HT-29 (cell line): ENCODE measurements around the gene HK3. TPM values are rescaled to one million over a fixed set of nuclear protein-coding genes. Genes with fewer than 3 reads are reported as not detected.

Experiments
- total RNA-seq: library from RNA; depleted of rRNA; stranded (reverse); fragments of >200 nt; shearing (Covaris generic); gene quantifications from 2 replicates; pipeline ENCODE4 v1.2.3, GENCODE V29; 2014; rRNA removed

HK3 gene
- total RNA-seq, 1 experiment from 2014 or later, result not detected

Other genes with a start within 250 kb of the HK3 start
- gene UNC5A, start 88.8 kb downstream of the HK3 start, total RNA-seq, result 0.28 and 0.60 TPM in 2 replicates
- gene UIMC1, start 107.4 kb upstream of the HK3 start, total RNA-seq, result 21.0 and 24.1 TPM in 2 replicates
- gene ZNF346, start 123.3 kb upstream of the HK3 start, total RNA-seq, result 15.9 TPM in 2 replicates
- 145 and 158 TPM in 2 replicates for gene FGFR4, start 187.6 kb upstream of the HK3 start, total RNA-seq
- 21.9 and 29.4 TPM in 2 replicates for gene NSD1, start 234.4 kb upstream of the HK3 start, total RNA-seq